Heart left ventricle (tissue), 13 donors: ENCODE results near the gene PALLD.

Experiments
- POLR2A ChIP-seq, 2 donors: fragments of 450-650 bp; IDR thresholded peaks; one replicate each; pipeline ENCODE4 v1.6.1; 2017; ENCODE audit warnings: antibody characterized with exemption in 2 of 2, mild to moderate bottlenecking in 2 of 2, moderate library complexity in 2 of 2
- TF ChIP-seq, protein P1 (sequence below), 12 donors: fragments of 200-600 bp; sonication (generic) in 4 of 12; IDR thresholded peaks; one replicate each; pipeline versions ENCODE4 v1.5.0 to v1.8.0; 2018 to 2022; ENCODE audit warnings: antibody characterized with exemption in 12 of 12, mild to moderate bottlenecking in 5 of 12
- donor health status: ischemic (EF 13 %, LVEDD 7.1; RV severe dilation, severe dysfunction).
- donor health status: DM: no; HTN: yes; CAD: no.
- donor health status: DM: no; HTN: no; CAD: no.
- donor health status: ischemic (EF 25% LVEDD 6.9; RV normal size, moderate dysfunction).
- donor health status: ischemic (EF 25% LVEDD 5.7; RV mildly dilated, moderate dysfunction).
- donor health status: ischemic (EF 35%, LVEDD 5.7; RV mildly dilated, moderate dysfunction).
- donor health status: nonischemic (EF 11% LVEDD 7.7; RV severe dilation, severe dysfunction).
- donor health status: DM: yes; HTN: yes; CAD: no.
- donor health status: PGD.
- donor health status: ischemic (EF 29% LVEDD 5.4; RV normal size, mild dysfunction).
- donor health status: nonischemic (EF 23%, LVEDD 6.1; RV moderate dilation, normal function).

GRCh38 chr4:168766604-168767316 lies 269.9 kb downstream of the PALLD start:
- TF ChIP-seq, protein P1, sequence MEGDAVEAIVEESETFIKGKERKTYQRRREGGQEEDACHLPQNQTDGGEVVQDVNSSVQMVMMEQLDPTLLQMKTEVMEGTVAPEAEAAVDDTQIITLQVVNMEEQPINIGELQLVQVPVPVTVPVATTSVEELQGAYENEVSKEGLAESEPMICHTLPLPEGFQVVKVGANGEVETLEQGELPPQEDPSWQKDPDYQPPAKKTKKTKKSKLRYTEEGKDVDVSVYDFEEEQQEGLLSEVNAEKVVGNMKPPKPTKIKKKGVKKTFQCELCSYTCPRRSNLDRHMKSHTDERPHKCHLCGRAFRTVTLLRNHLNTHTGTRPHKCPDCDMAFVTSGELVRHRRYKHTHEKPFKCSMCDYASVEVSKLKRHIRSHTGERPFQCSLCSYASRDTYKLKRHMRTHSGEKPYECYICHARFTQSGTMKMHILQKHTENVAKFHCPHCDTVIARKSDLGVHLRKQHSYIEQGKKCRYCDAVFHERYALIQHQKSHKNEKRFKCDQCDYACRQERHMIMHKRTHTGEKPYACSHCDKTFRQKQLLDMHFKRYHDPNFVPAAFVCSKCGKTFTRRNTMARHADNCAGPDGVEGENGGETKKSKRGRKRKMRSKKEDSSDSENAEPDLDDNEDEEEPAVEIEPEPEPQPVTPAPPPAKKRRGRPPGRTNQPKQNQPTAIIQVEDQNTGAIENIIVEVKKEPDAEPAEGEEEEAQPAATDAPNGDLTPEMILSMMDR (IDR thresholded peaks at IDR 0.05), result no peak
- no peak for TF ChIP-seq POLR2A (IDR thresholded peaks at IDR 0.05)
